Keratinocyte (primary cell): Measurements from ENCODE around the gene RAD23B. TPM values are rescaled to one million over a fixed set of nuclear protein-coding genes. Genes with fewer than 3 reads are reported as not detected.

ENCODE experiments used
- DNase-seq: peaks from one replicate; pipeline ENCODE4 v3.0.0-alpha.2; 2011; ENCODE audit warnings: low read depth, missing footprints, low spot score
- FAIRE-seq: peaks from 2 replicates; lab custom pipeline; 2011; peaks lifted over from hg19 to GRCh38; lab: Jason Lieb, UNC
- H2AFZ ChIP-seq: 2 replicates; pipeline ENCODE4 v1.6.0; 2012; ENCODE audit warnings: low read length, control low read depth, inconsistent platforms; ENCODE audit not compliant: control insufficient read depth
- H3K27ac ChIP-seq: 2 replicates; pipeline ENCODE4 v1.5.1; 2011; ENCODE audit warnings: low read length; ENCODE audit not compliant: control insufficient read depth, insufficient read depth
- H3K27me3 ChIP-seq: 3 replicates; pipeline ENCODE4 v1.6.0; 2011; ENCODE audit warnings: low read length; ENCODE audit not compliant: control insufficient read depth, insufficient read depth; ENCODE audit errors: extremely low read depth
- H3K36me3 ChIP-seq, 2 experiments: 2 replicates in 1 of 2; 3 replicates in 1 of 2; pipeline ENCODE4 v1.5.1; 2011; ENCODE audit warnings: low read length in 2 of 2, mild to moderate bottlenecking in 1 of 2; ENCODE audit not compliant: control insufficient read depth in 2 of 2, insufficient read depth in 2 of 2; ENCODE audit errors: extremely low read depth in 1 of 2
- H3K4me1 ChIP-seq: 3 replicates; pipeline ENCODE4 v1.5.1; 2011; ENCODE audit warnings: low read length; ENCODE audit not compliant: control insufficient read depth, insufficient read depth; ENCODE audit errors: extremely low read depth
- H3K4me2 ChIP-seq: 3 replicates; pipeline ENCODE4 v1.6.0; 2011; ENCODE audit warnings: low read depth, low read length; ENCODE audit not compliant: control insufficient read depth, insufficient read depth; ENCODE audit errors: extremely low read depth
- H3K4me3 ChIP-seq, 3 experiments: fragments of 200-600 bp in 1 of 3; sonication (generic) in 1 of 3; 2 replicates in 2 of 3; 3 replicates in 1 of 3; pipeline ENCODE4 v1.5.1; 2011 to 2016; ENCODE audit warnings: low read length in 3 of 3, mild to moderate bottlenecking in 3 of 3, control low read depth in 2 of 3, inconsistent platforms in 1 of 3, low read depth in 1 of 3, mixed read lengths in 1 of 3, mixed run types in 1 of 3, moderate library complexity in 1 of 3; ENCODE audit not compliant: control insufficient read depth in 2 of 3, insufficient read depth in 2 of 3; ENCODE audit errors: extremely low read depth in 1 of 3
- H3K79me2 ChIP-seq: 2 replicates; pipeline ENCODE4 v1.6.0; 2012; ENCODE audit warnings: low read length; ENCODE audit not compliant: control insufficient read depth, insufficient read depth
- H3K9ac ChIP-seq: 3 replicates; pipeline ENCODE4 v1.6.0; 2011; ENCODE audit warnings: low read length; ENCODE audit not compliant: control insufficient read depth, insufficient read depth; ENCODE audit errors: extremely low read depth
- H3K9me1 ChIP-seq: 3 replicates; pipeline ENCODE4 v1.6.0; 2011; ENCODE audit warnings: low read length; ENCODE audit not compliant: control insufficient read depth, insufficient read depth; ENCODE audit errors: extremely low read depth
- H3K9me3 ChIP-seq: 2 replicates; pipeline ENCODE4 v1.5.1; 2012; ENCODE audit warnings: low read depth, low read length; ENCODE audit not compliant: control insufficient read depth
- H4K20me1 ChIP-seq: 3 replicates; pipeline ENCODE4 v1.6.0; 2011; ENCODE audit warnings: low read length; ENCODE audit not compliant: control insufficient read depth, insufficient read depth; ENCODE audit errors: extremely low read depth
- CTCF ChIP-seq, 3 experiments: IDR thresholded peaks in 1 of 3; conservative IDR thresholded peaks in 1 of 3; optimal IDR thresholded peaks in 1 of 3; 2 replicates in 2 of 3; 3 replicates in 1 of 3; pipeline versions ENCODE3 to v1.5.1; 2011; ENCODE audit warnings: low read length in 3 of 3, mild to moderate bottlenecking in 3 of 3, moderate library complexity in 2 of 3, control low read depth in 1 of 3, inconsistent platforms in 1 of 3; ENCODE audit not compliant: insufficient read depth in 2 of 3; ENCODE audit errors: extremely low read depth in 1 of 3
- EZH2 ChIP-seq: IDR thresholded peaks from one replicate; pipeline ENCODE4 v1.6.1; 2012; ENCODE audit warnings: inconsistent platforms, mild to moderate bottlenecking, low read length, moderate library complexity
- dilution Hi-C: fragments of 300-500 bp; cut with MboI; formaldehyde crosslinking; loops from one replicate; pipeline ENCODE4 v1.7.0; 2020; ENCODE audit warnings: low sequenced_read_pairs; ENCODE audit not compliant: extremely low pct_ligation_motif_present
- polyA plus RNA-seq, 5 experiments: library from polyadenylated mRNA; depleted of rRNA in 3 of 5; stranded (reverse) in 3 of 5; stranded (forward) in 1 of 5; unstranded in 1 of 5; fragments of >200 nt; gene quantifications; 1 replicate in 1 of 5; 2 replicates in 3 of 5; 3 replicates in 1 of 5; pipeline versions ENCODE4 v1.2.1 to v1.2.3, GENCODE V29; 2011 to 2012; ENCODE audit warnings: missing spikeins in 2 of 5, low read depth in 1 of 5, low replicate concordance in 1 of 5

Gene RAD23B
- polyA plus RNA-seq, 1 donor (not counting 4 experiments of a cell fraction or from before 2014, with no cell fraction given) = 168 TPM

GRCh38 chr9:107322643-107323042 lies 39.6 kb downstream of the RAD23B start:
- H4K20me1 ChIP-seq = no peaks in the 10 kb centered on the region
- H3K79me2 ChIP-seq = peaks cover 63% of the 10 kb centered on the region
- no peak overlapping the region for H3K4me3 ChIP-seq
- H3K4me2 ChIP-seq = no peak overlapping the region
- H2AFZ ChIP-seq = no peak overlapping the region
- peaks cover 12% of the 10 kb centered on the region in 2 experiments for H3K36me3 ChIP-seq
- no peak overlapping the region for H3K27ac ChIP-seq
- FAIRE-seq (no peak), DNase-seq (no peak)
- dilution Hi-C loops = loop anchor here (25.0 kb wide), 1 partner anchor 110 kb away; no protein-coding TSS in a partner anchor
- H3K27me3 ChIP-seq = no peaks in the 10 kb centered on the region
- no peak overlapping the region for H3K9ac ChIP-seq
- H3K9me3 ChIP-seq = no peaks in the 10 kb centered on the region
- no peaks in the 10 kb centered on the region for H3K4me1 ChIP-seq
- TF ChIP-seq EZH2 = no peak
- no peak for TF ChIP-seq CTCF (optimal IDR thresholded peaks at IDR 0.05 in 1 of 3, IDR thresholded peaks at IDR 0.05 in 1 of 3, conservative IDR thresholded peaks at IDR 0.05 in 1 of 3; ENCODE audit: extremely low read depth in 1 of 3, insufficient read depth in 2 of 3, low read length in 3 of 3)
- no peaks in the 10 kb centered on the region for H3K9me1 ChIP-seq

- Histone ChIP-seq H3K27me3 (no peaks in the 10 kb centered on the region), H4K20me1 (peaks cover 4% of the 10 kb centered on the region), H3K36me3 (peaks cover 9 to 11% of the 10 kb centered on the region in 2 experiments), H3K9me1 (no peaks in the 10 kb centered on the region), H3K4me1 (no peaks in the 10 kb centered on the region), H3K9me3 (no peaks in the 10 kb centered on the region), H3K27ac (no peak overlapping the region), H3K4me3 (no peak overlapping the region), H3K4me2 (no peak overlapping the region), H3K79me2 (peaks cover 62% of the 10 kb centered on the region), H2AFZ (no peak overlapping the region), H3K9ac (no peak overlapping the region)
- no peak for TF ChIP-seq EZH2
- dilution Hi-C loops = loop anchor here (25.0 kb wide), 1 partner anchor 112 kb away; no protein-coding TSS in a partner anchor
- FAIRE-seq (no peak), DNase-seq (no peak)
Observed at GRCh38 chr9:107323836-107324585, 40.9 kb downstream of the RAD23B start.
